SK-N-SH (cell line): ENCODE measurements around the gene FKBP4. TPM values are rescaled to one million over a fixed set of nuclear protein-coding genes. Genes with fewer than 3 reads are reported as not detected.

Experiments used
- CTCF ChIA-PET: fragments of 300-600, 350-600 bp; formaldehyde crosslinking; extraction: SDS; loops from one replicate; lab custom pipeline; 2021; lab: Yijun Ruan, JAX
- POLR2A ChIA-PET: fragments of 350-600 bp; sonication (Branson Sonifier 250); formaldehyde crosslinking; extraction: SDS; loops from one replicate; lab custom pipeline; 2020; ENCODE audit warnings: antibody characterized with exemption, inconsistent platforms; lab: Yijun Ruan, JAX
- DNase-seq: peaks from one replicate; pipeline ENCODE4 v3.0.0; 2012
- H2AFZ ChIP-seq: fragments of 200-600 bp; sonication (generic); 2 replicates; pipeline ENCODE4 v1.8.1; 2016; ENCODE audit warnings: antibody characterized with exemption, mild to moderate bottlenecking, low read depth
- H3F3A ChIP-seq: fragments of 200-600 bp; sonication (generic); replicated peaks from 2 replicates; pipeline ENCODE3; 2016; ENCODE audit warnings: antibody characterized with exemption, mild to moderate bottlenecking; ENCODE audit not compliant: insufficient read depth
- H3K27ac ChIP-seq, 2 experiments: fragments of 200-500 bp in 1 of 2; fragments of 200-600 bp in 1 of 2; sonication (Bioruptor generic) in 1 of 2; sonication (generic), shearing (Covaris generic) in 1 of 2; 2 replicates each; pipeline versions ENCODE4 v1.5.1 to v1.6.1; 2014 to 2016; ENCODE audit warnings: low read depth in 2 of 2, inconsistent platforms in 1 of 2, low read length in 1 of 2, mild to moderate bottlenecking in 1 of 2, mixed read lengths in 1 of 2
- H3K27me3 ChIP-seq: fragments of 200-600 bp; sonication (generic), shearing (Covaris generic); 2 replicates; pipeline ENCODE4 v1.6.1; 2016; ENCODE audit warnings: mixed run types; ENCODE audit not compliant: insufficient read depth
- H3K36me3 ChIP-seq, 2 experiments: fragments of 200-500 bp in 1 of 2; fragments of 200-600 bp in 1 of 2; sonication (Bioruptor generic) in 1 of 2; sonication (generic) in 1 of 2; replicated peaks in 1 of 2; 2 replicates each; pipeline versions ENCODE3 to v1.5.1; 2014 to 2016; ENCODE audit warnings: low read length in 1 of 2, mild to moderate bottlenecking in 1 of 2; ENCODE audit not compliant: insufficient read depth in 2 of 2, control insufficient read depth in 1 of 2
- H3K4me1 ChIP-seq, 2 experiments: fragments of 200-500 bp in 1 of 2; fragments of 200-600 bp in 1 of 2; sonication (Bioruptor generic) in 1 of 2; sonication (generic), shearing (Covaris generic) in 1 of 2; 2 replicates each; pipeline versions ENCODE4 v1.5.1 to v1.6.1; 2014 to 2016; ENCODE audit warnings: low read depth in 1 of 2, low read length in 1 of 2, mixed run types in 1 of 2; ENCODE audit not compliant: insufficient read depth in 2 of 2, control insufficient read depth in 1 of 2
- H3K4me2 ChIP-seq: fragments of 200-600 bp; sonication (generic), shearing (Covaris generic); 2 replicates; pipeline ENCODE4 v1.6.1; 2017; ENCODE audit warnings: mixed run types
- H3K4me3 ChIP-seq, 2 experiments: fragments of 200-500 bp in 1 of 2; fragments of 200-600 bp in 1 of 2; sonication (Bioruptor generic) in 1 of 2; sonication (generic), shearing (Covaris generic) in 1 of 2; 2 replicates each; pipeline versions ENCODE4 v1.5.1 to v1.8.1; 2014 to 2016; ENCODE audit warnings: low read depth in 2 of 2, inconsistent platforms in 1 of 2, low read length in 1 of 2, mild to moderate bottlenecking in 1 of 2, mixed read lengths in 1 of 2, moderate library complexity in 1 of 2
- H3K79me2 ChIP-seq: fragments of 200-600 bp; sonication (generic); 2 replicates; pipeline ENCODE4 v1.8.1; 2017; ENCODE audit warnings: mild to moderate bottlenecking; ENCODE audit not compliant: insufficient read depth
- H3K9ac ChIP-seq: fragments of 200-600 bp; sonication (generic); 2 replicates; pipeline ENCODE4 v1.6.1; 2017; ENCODE audit warnings: mixed run types
- H3K9me2 ChIP-seq: fragments of 200-600 bp; sonication (generic); 2 replicates; pipeline ENCODE4 v1.6.1; 2017; ENCODE audit warnings: mixed run types
- H3K9me3 ChIP-seq: fragments of 200-600 bp; sonication (generic); 2 replicates; pipeline ENCODE4 v1.6.1; 2017; ENCODE audit warnings: mixed run types, mild to moderate bottlenecking, moderate library complexity
- H4K20me1 ChIP-seq: fragments of 200-600 bp; sonication (generic); 2 replicates; pipeline ENCODE4 v1.6.1; 2017; ENCODE audit warnings: mild to moderate bottlenecking, mixed run types; ENCODE audit not compliant: insufficient read depth
- EP300 ChIP-seq, 2 experiments: IDR thresholded peaks; 2 replicates each; pipeline versions ENCODE4 v1.4.0 to v1.6.1; 2012; ENCODE audit warnings: borderline replicate concordance in 1 of 2, low read depth in 1 of 2, low read length in 1 of 2
- EZH2phosphoT487 ChIP-seq: fragments of 200-600 bp; sonication (generic); IDR thresholded peaks from 2 replicates; pipeline ENCODE4 v1.6.1; 2017; ENCODE audit warnings: low read depth, mixed run types, mild to moderate bottlenecking, antibody characterized with exemption, moderate library complexity, borderline replicate concordance
- FOSL2 ChIP-seq: IDR thresholded peaks from 2 replicates; pipeline ENCODE4 v1.4.0; 2012; ENCODE audit warnings: low read depth, mild to moderate bottlenecking, moderate library complexity, borderline replicate concordance
- FOXM1 ChIP-seq: IDR thresholded peaks from 2 replicates; pipeline ENCODE4 v1.4.0; 2012; ENCODE audit warnings: low read depth, mild to moderate bottlenecking
- GABPA ChIP-seq: IDR thresholded peaks from 2 replicates; pipeline ENCODE4 v1.4.0; 2012; ENCODE audit warnings: low read depth, mild to moderate bottlenecking
- JUND ChIP-seq: IDR thresholded peaks from 2 replicates; pipeline ENCODE4 v1.4.0; 2012
- MEF2A ChIP-seq: IDR thresholded peaks from 2 replicates; pipeline ENCODE4 v1.4.0; 2012; ENCODE audit warnings: low read depth, borderline replicate concordance
- NRF1 ChIP-seq: IDR thresholded peaks from 2 replicates; pipeline ENCODE4 v1.6.1; 2012; ENCODE audit warnings: low read depth, mild to moderate bottlenecking, low read length
- RAD21 ChIP-seq: IDR thresholded peaks from 2 replicates; pipeline ENCODE4 v1.6.1; 2012; ENCODE audit warnings: mild to moderate bottlenecking, low read length
- RFX5 ChIP-seq: IDR thresholded peaks from 2 replicates; pipeline ENCODE4 v1.6.1; 2012; ENCODE audit warnings: mild to moderate bottlenecking, improper control_type of control experiment, low read length
- SIN3A ChIP-seq: IDR thresholded peaks from 2 replicates; pipeline ENCODE4 v1.6.1; 2012; ENCODE audit warnings: low read depth, mild to moderate bottlenecking, low read length, moderate library complexity, borderline replicate concordance
- TCF12 ChIP-seq: IDR thresholded peaks from 2 replicates; pipeline ENCODE4 v1.4.0; 2012
- TEAD4 ChIP-seq: IDR thresholded peaks from 2 replicates; pipeline ENCODE4 v1.4.0; 2012; ENCODE audit warnings: mild to moderate bottlenecking, borderline replicate concordance; ENCODE audit not compliant: insufficient read depth
- YY1 ChIP-seq: IDR thresholded peaks from 2 replicates; pipeline ENCODE4 v1.4.0; 2012; ENCODE audit warnings: low read depth, mild to moderate bottlenecking
- polyA plus RNA-seq, 3 experiments: library from polyadenylated mRNA; depleted of rRNA; stranded (reverse); fragments of >200 nt; gene quantifications; 2 replicates each; pipeline ENCODE4 v1.2.3, GENCODE V29; 2012
- TF ChIP-seq, protein P1 (sequence below): IDR thresholded peaks from 2 replicates; pipeline ENCODE4 v1.4.0; 2012; ENCODE audit warnings: low read depth, borderline replicate concordance
- TF ChIP-seq, protein P2 (sequence below): IDR thresholded peaks from 2 replicates; pipeline ENCODE4 v1.4.0; 2012; ENCODE audit warnings: low read depth
- TF ChIP-seq, protein P3 (sequence below): IDR thresholded peaks from 2 replicates; pipeline ENCODE4 v1.4.0; 2012; ENCODE audit warnings: low read depth, borderline replicate concordance
- TF ChIP-seq, protein P4 (sequence below): fragments of 150-350 bp; IDR thresholded peaks from 2 replicates; pipeline ENCODE4 v1.6.1; 2017; ENCODE audit warnings: antibody characterized with exemption, low read length, low read depth, borderline replicate concordance
- TF ChIP-seq, protein P5 (sequence below): IDR thresholded peaks from 2 replicates; pipeline ENCODE4; 2012
- TF ChIP-seq, protein P6 (sequence below): fragments of 200-600 bp; sonication (generic); IDR thresholded peaks from 2 replicates; pipeline ENCODE4 v1.6.1; 2017; ENCODE audit warnings: antibody characterized with exemption, mild to moderate bottlenecking, moderate library complexity

FKBP4 gene
- polyA plus RNA-seq, 1 of the 3 experiments (the other 2 are of a cell fraction), result 53.2 TPM

DNA sequence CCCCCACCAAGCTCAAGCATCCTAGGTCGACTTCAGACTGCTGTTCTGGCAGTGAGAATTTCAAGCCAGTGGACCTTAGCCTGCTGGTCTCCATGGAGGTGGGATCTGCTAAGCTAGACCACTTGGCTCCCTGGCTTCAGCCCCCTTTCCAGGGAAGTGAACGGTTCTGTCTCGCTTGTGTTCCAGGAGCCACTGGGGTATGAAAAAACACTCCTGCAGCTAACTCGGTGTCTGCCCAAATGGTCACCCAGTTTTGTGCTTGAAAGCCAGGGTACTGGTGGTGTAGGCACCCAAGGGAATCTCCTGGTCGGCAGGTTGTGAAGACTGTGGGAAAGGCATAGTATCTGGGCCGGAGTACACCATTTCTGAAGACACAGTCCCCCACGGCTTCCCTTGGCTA is 44.6 kb upstream of the FKBP4 start (continued):
- TF ChIP-seq, protein P1, sequence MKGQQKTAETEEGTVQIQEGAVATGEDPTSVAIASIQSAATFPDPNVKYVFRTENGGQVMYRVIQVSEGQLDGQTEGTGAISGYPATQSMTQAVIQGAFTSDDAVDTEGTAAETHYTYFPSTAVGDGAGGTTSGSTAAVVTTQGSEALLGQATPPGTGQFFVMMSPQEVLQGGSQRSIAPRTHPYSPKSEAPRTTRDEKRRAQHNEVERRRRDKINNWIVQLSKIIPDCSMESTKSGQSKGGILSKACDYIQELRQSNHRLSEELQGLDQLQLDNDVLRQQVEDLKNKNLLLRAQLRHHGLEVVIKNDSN, result no peak
- no peak for TF ChIP-seq TEAD4
- no peak for TF ChIP-seq SIN3A

DNA sequence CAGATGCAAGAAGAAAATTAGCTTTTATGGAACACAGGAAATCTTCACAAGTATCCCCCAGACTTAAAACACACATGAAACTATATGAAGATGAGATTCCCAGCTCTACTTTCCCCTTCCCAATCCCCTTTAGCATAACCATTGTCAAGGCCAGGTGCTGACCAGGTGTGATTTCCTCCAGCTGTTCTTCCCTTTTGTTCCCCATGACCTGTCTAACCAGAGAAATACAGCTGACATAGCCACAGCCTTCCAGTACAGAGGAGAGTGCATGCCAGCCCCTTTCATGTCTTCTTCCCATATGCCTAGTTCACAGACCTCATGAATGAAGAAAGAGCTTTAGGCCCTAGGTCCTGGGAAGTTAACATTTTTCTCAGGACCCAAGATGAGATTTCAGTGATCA is 43.5 kb upstream of the FKBP4 start:
- ChIA-PET POLR2A (no interaction called here), CTCF (interaction anchor here (0.6 to 4.3 kb wide), 5 partner anchors 12 to 34 kb away, joined by 3 to 26 read pairs (median 5); no protein-coding TSS in a partner anchor)

More for the DNA sequence above, 43.5 kb upstream of the FKBP4 start:
- Histone ChIP-seq H3K9me3 (no peaks in the 10 kb centered on the region; the same call in 1 of the 2 replicates), H3K36me3 (no peaks in the 10 kb centered on the region), H3K27ac (no peak overlapping the region), H3F3A (no peaks in the 10 kb centered on the region), H3K4me3 (no peak overlapping the region), H3K79me2 (no peaks in the 10 kb centered on the region), H3K9me2 (no peaks in the 10 kb centered on the region), H3K27me3 (no peaks in the 10 kb centered on the region; the same call in 1 of the 2 replicates), H3K9ac (no peak overlapping the region), H3K4me2 (no peak overlapping the region), H4K20me1 (no peaks in the 10 kb centered on the region), H2AFZ (no peak overlapping the region), H3K4me1 (peaks cover 0 to 3% of the 10 kb centered on the region in 2 experiments; a peak in 2 of 4 replicates)
- TF ChIP-seq, protein P2, sequence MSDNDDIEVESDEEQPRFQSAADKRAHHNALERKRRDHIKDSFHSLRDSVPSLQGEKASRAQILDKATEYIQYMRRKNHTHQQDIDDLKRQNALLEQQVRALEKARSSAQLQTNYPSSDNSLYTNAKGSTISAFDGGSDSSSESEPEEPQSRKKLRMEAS, result no peak
- TF ChIP-seq EZH2phosphoT487, result no peak
- no peak for TF ChIP-seq TCF12
- no peak for TF ChIP-seq EP300 (IDR thresholded peaks at IDR 0.05; ENCODE audit: borderline replicate concordance in 1 of 2, low read depth in 1 of 2, low read length in 1 of 2)
- TF ChIP-seq, protein P3, sequence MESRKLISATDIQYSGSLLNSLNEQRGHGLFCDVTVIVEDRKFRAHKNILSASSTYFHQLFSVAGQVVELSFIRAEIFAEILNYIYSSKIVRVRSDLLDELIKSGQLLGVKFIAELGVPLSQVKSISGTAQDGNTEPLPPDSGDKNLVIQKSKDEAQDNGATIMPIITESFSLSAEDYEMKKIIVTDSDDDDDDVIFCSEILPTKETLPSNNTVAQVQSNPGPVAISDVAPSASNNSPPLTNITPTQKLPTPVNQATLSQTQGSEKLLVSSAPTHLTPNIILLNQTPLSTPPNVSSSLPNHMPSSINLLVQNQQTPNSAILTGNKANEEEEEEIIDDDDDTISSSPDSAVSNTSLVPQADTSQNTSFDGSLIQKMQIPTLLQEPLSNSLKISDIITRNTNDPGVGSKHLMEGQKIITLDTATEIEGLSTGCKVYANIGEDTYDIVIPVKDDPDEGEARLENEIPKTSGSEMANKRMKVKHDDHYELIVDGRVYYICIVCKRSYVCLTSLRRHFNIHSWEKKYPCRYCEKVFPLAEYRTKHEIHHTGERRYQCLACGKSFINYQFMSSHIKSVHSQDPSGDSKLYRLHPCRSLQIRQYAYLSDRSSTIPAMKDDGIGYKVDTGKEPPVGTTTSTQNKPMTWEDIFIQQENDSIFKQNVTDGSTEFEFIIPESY, result no peak
- TF ChIP-seq, protein P4, sequence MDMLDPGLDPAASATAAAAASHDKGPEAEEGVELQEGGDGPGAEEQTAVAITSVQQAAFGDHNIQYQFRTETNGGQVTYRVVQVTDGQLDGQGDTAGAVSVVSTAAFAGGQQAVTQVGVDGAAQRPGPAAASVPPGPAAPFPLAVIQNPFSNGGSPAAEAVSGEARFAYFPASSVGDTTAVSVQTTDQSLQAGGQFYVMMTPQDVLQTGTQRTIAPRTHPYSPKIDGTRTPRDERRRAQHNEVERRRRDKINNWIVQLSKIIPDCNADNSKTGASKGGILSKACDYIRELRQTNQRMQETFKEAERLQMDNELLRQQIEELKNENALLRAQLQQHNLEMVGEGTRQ, result no peak
- no peak for TF ChIP-seq RFX5
- TF ChIP-seq FOSL2, result no peak
- no peak for TF ChIP-seq GABPA
- TF ChIP-seq RAD21, result no peak
- TF ChIP-seq NRF1, result no peak
- TF ChIP-seq JUND, result no peak
- no peak for TF ChIP-seq YY1
- no peak for TF ChIP-seq FOXM1
- TF ChIP-seq SIN3A, result no peak
- TF ChIP-seq, protein P5, sequence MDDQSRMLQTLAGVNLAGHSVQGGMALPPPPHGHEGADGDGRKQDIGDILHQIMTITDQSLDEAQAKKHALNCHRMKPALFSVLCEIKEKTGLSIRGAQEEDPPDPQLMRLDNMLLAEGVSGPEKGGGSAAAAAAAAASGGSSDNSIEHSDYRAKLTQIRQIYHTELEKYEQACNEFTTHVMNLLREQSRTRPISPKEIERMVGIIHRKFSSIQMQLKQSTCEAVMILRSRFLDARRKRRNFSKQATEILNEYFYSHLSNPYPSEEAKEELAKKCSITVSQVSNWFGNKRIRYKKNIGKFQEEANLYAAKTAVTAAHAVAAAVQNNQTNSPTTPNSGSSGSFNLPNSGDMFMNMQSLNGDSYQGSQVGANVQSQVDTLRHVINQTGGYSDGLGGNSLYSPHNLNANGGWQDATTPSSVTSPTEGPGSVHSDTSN, result no peak
- TF ChIP-seq, protein P6, sequence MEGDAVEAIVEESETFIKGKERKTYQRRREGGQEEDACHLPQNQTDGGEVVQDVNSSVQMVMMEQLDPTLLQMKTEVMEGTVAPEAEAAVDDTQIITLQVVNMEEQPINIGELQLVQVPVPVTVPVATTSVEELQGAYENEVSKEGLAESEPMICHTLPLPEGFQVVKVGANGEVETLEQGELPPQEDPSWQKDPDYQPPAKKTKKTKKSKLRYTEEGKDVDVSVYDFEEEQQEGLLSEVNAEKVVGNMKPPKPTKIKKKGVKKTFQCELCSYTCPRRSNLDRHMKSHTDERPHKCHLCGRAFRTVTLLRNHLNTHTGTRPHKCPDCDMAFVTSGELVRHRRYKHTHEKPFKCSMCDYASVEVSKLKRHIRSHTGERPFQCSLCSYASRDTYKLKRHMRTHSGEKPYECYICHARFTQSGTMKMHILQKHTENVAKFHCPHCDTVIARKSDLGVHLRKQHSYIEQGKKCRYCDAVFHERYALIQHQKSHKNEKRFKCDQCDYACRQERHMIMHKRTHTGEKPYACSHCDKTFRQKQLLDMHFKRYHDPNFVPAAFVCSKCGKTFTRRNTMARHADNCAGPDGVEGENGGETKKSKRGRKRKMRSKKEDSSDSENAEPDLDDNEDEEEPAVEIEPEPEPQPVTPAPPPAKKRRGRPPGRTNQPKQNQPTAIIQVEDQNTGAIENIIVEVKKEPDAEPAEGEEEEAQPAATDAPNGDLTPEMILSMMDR, result no peak
- no peak for TF ChIP-seq MEF2A
- DNase-seq, result no peak
